ENCODE results near the gene AKT1.
"Not testable (repeated sequence)": the region's sequence is repeated elsewhere in the genome, so short reads cannot be mapped to it uniquely, and the experiment has no call there.

DNA sequence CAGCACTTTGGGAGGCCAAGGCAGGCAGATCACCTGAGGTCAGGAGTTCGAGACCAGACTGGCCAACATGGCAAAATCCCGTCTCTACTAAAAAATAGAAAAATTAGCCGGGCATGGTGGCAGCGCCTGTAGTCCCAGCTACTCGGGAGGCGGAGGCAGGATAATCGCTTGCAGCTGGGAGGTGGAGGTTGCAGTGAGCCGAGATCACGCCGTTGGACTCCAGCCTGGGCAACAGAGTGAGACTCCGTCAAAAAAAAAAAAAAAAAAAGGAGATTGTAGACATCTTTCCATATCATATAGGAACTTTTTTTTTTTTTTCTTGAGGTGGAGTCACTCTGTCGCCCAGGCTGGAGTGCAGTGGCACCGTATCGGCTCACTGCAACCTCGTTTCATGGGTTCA lies 19.2 kb upstream of the AKT1 start:
- TF ChIP-seq, protein P1, sequence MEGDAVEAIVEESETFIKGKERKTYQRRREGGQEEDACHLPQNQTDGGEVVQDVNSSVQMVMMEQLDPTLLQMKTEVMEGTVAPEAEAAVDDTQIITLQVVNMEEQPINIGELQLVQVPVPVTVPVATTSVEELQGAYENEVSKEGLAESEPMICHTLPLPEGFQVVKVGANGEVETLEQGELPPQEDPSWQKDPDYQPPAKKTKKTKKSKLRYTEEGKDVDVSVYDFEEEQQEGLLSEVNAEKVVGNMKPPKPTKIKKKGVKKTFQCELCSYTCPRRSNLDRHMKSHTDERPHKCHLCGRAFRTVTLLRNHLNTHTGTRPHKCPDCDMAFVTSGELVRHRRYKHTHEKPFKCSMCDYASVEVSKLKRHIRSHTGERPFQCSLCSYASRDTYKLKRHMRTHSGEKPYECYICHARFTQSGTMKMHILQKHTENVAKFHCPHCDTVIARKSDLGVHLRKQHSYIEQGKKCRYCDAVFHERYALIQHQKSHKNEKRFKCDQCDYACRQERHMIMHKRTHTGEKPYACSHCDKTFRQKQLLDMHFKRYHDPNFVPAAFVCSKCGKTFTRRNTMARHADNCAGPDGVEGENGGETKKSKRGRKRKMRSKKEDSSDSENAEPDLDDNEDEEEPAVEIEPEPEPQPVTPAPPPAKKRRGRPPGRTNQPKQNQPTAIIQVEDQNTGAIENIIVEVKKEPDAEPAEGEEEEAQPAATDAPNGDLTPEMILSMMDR (conservative IDR thresholded peaks at IDR 0.05): not testable (repeated sequence)
- TF ChIP-seq ZFX (IDR thresholded peaks at IDR 0.05): not testable (repeated sequence)
